PC-9 (cell line): Measurements from ENCODE around the gene TUBGCP6. TPM values are rescaled to one million over a fixed set of nuclear protein-coding genes. Genes with fewer than 3 reads are reported as not detected.

Source experiments
- BruUV-seq: library from RNA; stranded (reverse); fragments of 400-500 nt; replicated peaks from 2 replicates; lab custom pipeline; 2021; lab: Mats Ljungman, UMichigan
- CTCF ChIA-PET: fragments of 300-600 bp; sonication (Branson Sonifier 250); formaldehyde crosslinking; loops from one replicate; lab custom pipeline; 2022; ENCODE audit warnings: antibody characterized with exemption; lab: Charles Lee
- POLR2A ChIA-PET: fragments of 300-600 bp; sonication (Branson Sonifier 250); formaldehyde crosslinking; loops from one replicate; lab custom pipeline; 2022; ENCODE audit warnings: antibody characterized with exemption; ENCODE audit not compliant: unreplicated experiment; lab: Charles Lee
- DNase-seq, 2 experiments: peaks; one replicate each; pipeline versions ENCODE4 v3.0.0 to v3.0.0-alpha.2; 2015 to 2022; ENCODE audit warnings: mixed read lengths in 1 of 2
- H2AFZ ChIP-seq: fragments of 200-600 bp; sonication (generic); 2 replicates; pipeline ENCODE4 v1.8.1; 2017; ENCODE audit warnings: antibody characterized with exemption
- H3F3A ChIP-seq: fragments of 200-600 bp; sonication (generic); 2 replicates; pipeline ENCODE4 v1.8.1; 2017; ENCODE audit warnings: antibody characterized with exemption, mild to moderate bottlenecking, low read depth; ENCODE audit not compliant: insufficient read depth
- H3K27ac ChIP-seq: fragments of 200-600 bp; sonication (generic); 2 replicates; pipeline ENCODE4 v1.6.1; 2016; ENCODE audit warnings: mixed run types
- H3K27me3 ChIP-seq: fragments of 200-600 bp; sonication (generic); 2 replicates; pipeline ENCODE4 v1.6.1; 2016; ENCODE audit warnings: low read depth, mixed run types; ENCODE audit not compliant: insufficient read depth
- H3K36me3 ChIP-seq: fragments of 200-600 bp; sonication (generic); 2 replicates; pipeline ENCODE4 v1.6.1; 2016; ENCODE audit warnings: low read depth, mixed run types
- H3K4me1 ChIP-seq: fragments of 200-600 bp; sonication (generic); replicated peaks from 2 replicates; pipeline ENCODE4 v1.6.1; 2016; ENCODE audit warnings: mixed run types; ENCODE audit not compliant: insufficient read depth
- H3K4me2 ChIP-seq: fragments of 200-600 bp; sonication (generic); 2 replicates; pipeline ENCODE4 v1.6.1; 2017; ENCODE audit warnings: mixed run types
- H3K4me3 ChIP-seq: fragments of 200-600 bp; sonication (generic); 2 replicates; pipeline ENCODE4 v1.6.1; 2016; ENCODE audit warnings: mixed run types
- H3K79me2 ChIP-seq: fragments of 200-600 bp; sonication (generic); 2 replicates; pipeline ENCODE4 v1.6.1; 2017; ENCODE audit warnings: low read depth, mixed run types
- H3K9me2 ChIP-seq: fragments of 200-600 bp; sonication (generic); 2 replicates; pipeline ENCODE4 v1.8.1; 2017; ENCODE audit warnings: mild to moderate bottlenecking; ENCODE audit not compliant: insufficient read depth
- H3K9me3 ChIP-seq: fragments of 200-600 bp; sonication (generic); 2 replicates; pipeline ENCODE4 v1.8.1; 2016; ENCODE audit warnings: low read depth; ENCODE audit not compliant: insufficient read depth
- H4K20me1 ChIP-seq: fragments of 200-600 bp; sonication (generic); 2 replicates; pipeline ENCODE4 v1.8.1; 2017; ENCODE audit not compliant: insufficient read depth
- CTCF ChIP-seq: fragments of 200-600 bp; sonication (generic); conservative IDR thresholded peaks from 2 replicates; pipeline ENCODE4 v1.6.1; 2017; ENCODE audit warnings: mixed run types, antibody characterized with exemption, mild to moderate bottlenecking, moderate library complexity
- EZH2 ChIP-seq: fragments of 200-600 bp; sonication (generic); IDR thresholded peaks from 2 replicates; pipeline ENCODE4 v1.8.0; 2017; ENCODE audit warnings: antibody characterized with exemption, low read depth
- intact Hi-C: fragments of 100-400 bp; cut with micrococcal nuclease; formaldehyde crosslinking; loops from one replicate; pipeline ENCODE4 v1.10.0; 2022; ENCODE audit not compliant: unreplicated experiment
- total RNA-seq: library from RNA; stranded (reverse); gene quantifications from 2 replicates; pipeline ENCODE4 v1.2.3, GENCODE V29; 2021

TUBGCP6 gene
- total RNA-seq, 1 experiment from 2014 or later: 31.3 TPM

- POLR2A ChIA-PET: interaction anchor here (0.7 kb wide), 1 partner anchor 254 kb away, joined by 4 read pairs; no protein-coding TSS in a partner anchor
Measured at GRCh38 chr22:50243685-50244419, 971 bp downstream of the TUBGCP6 start.

GRCh38 chr22:50242406-50242949, 2.3 kb downstream of the TUBGCP6 start:
- BruUV-seq: no TSS peak
- Histone ChIP-seq H3K36me3 (0 out of 2 replicates have a peak, but pooled peaks cover 12% of the 10 kb centered on the region), H3K4me1 (peaks cover 33% of the 10 kb centered on the region), H3K27ac (no peak overlapping the region), H3K27me3 (no peaks in the 10 kb centered on the region), H3F3A (peaks cover 50% of the 10 kb centered on the region), H3K4me3 (peak overlapping the region; percentile 86), H2AFZ (no peak overlapping the region), H4K20me1 (peaks cover 83% of the 10 kb centered on the region), H3K9me2 (no peaks in the 10 kb centered on the region), H3K4me2 (peak overlapping the region; percentile 93), H3K79me2 (peaks cover 75% of the 10 kb centered on the region), H3K9me3 (no peaks in the 10 kb centered on the region)
- POLR2A ChIA-PET: no interaction called here
- CTCF ChIA-PET: interaction anchor here (0.7 kb wide), 1 partner anchor 48 kb away, joined by 4 read pairs; no protein-coding TSS in a partner anchor
- intact Hi-C loops: no loop called here
- no peak for DNase-seq
- TF ChIP-seq EZH2 (no peak), CTCF (no peak)

More at GRCh38 chr22:50243685-50244419, 971 bp downstream of the TUBGCP6 start:
- H3K4me1 ChIP-seq: peaks cover 33% of the 10 kb centered on the region
- peak overlapping the region; percentile 86 for H3K4me3 ChIP-seq
- no peaks in the 10 kb centered on the region for H3K9me3 ChIP-seq
- H3K27me3 ChIP-seq: no peaks in the 10 kb centered on the region
- H3K36me3 ChIP-seq: 0 out of 2 replicates have a peak, but pooled peaks cover 18% of the 10 kb centered on the region
- TSS peak; percentile 27 for BruUV-seq
- H3F3A ChIP-seq: peaks cover 51% of the 10 kb centered on the region
- no peak for DNase-seq
- H3K79me2 ChIP-seq: peaks cover 86% of the 10 kb centered on the region
- CTCF ChIA-PET: interaction anchor here (0.5 kb wide), 1 partner anchor 96 kb away, joined by 3 read pairs; no protein-coding TSS in a partner anchor
- no peak overlapping the region for H3K27ac ChIP-seq
- no peak for TF ChIP-seq EZH2
- no peak; the same call in 1 of the 2 replicates for TF ChIP-seq CTCF
- H2AFZ ChIP-seq: peak overlapping the region; percentile 97
- intact Hi-C loops: loop anchor here (2.0 kb wide), 1 partner anchor 83 kb away; the partner anchor contains the start of gene DENND6B
- H3K9me2 ChIP-seq: no peaks in the 10 kb centered on the region
- H3K4me2 ChIP-seq: peak overlapping the region; percentile 93
- H4K20me1 ChIP-seq: peaks cover 80% of the 10 kb centered on the region

- CTCF ChIA-PET: interaction anchor here (0.7 kb wide), 1 partner anchor 90 kb away, joined by 3 read pairs; no protein-coding TSS in a partner anchor
- Histone ChIP-seq H3K4me1 (peaks cover 20% of the 10 kb centered on the region), H2AFZ (no peak overlapping the region), H3K79me2 (peaks cover 79% of the 10 kb centered on the region), H3K9me3 (no peaks in the 10 kb centered on the region), H3K4me2 (no peak overlapping the region), H3K9me2 (no peaks in the 10 kb centered on the region), H3K4me3 (no peak overlapping the region), H3K36me3 (no peaks in the 10 kb centered on the region), H3F3A (peaks cover 29% of the 10 kb centered on the region; the same call in 1 of the 2 replicates), H4K20me1 (peaks cover 71% of the 10 kb centered on the region), H3K27me3 (no peaks in the 10 kb centered on the region), H3K27ac (no peak overlapping the region)
- intact Hi-C loops: no loop called here
- no peak for DNase-seq
- TF ChIP-seq EZH2: no peak
- TF ChIP-seq CTCF: no peak
- BruUV-seq: no TSS peak
- POLR2A ChIA-PET: no interaction called here
Measured at GRCh38 chr22:50238755-50239154, 6.1 kb downstream of the TUBGCP6 start.
